Activated T-helper 9 cell treated with anti-CD3 and anti-CD28 coated beads, Interleukin-2, amount 50 U/mL, for 16 hours (primary cell): ENCODE data around the gene NQO1.

Experiments used
- DNase-seq: peaks from one replicate; pipeline ENCODE4 v3.0.0-alpha.2; 2020; ENCODE audit warnings: low read depth

The NQO1 gene

DNA sequence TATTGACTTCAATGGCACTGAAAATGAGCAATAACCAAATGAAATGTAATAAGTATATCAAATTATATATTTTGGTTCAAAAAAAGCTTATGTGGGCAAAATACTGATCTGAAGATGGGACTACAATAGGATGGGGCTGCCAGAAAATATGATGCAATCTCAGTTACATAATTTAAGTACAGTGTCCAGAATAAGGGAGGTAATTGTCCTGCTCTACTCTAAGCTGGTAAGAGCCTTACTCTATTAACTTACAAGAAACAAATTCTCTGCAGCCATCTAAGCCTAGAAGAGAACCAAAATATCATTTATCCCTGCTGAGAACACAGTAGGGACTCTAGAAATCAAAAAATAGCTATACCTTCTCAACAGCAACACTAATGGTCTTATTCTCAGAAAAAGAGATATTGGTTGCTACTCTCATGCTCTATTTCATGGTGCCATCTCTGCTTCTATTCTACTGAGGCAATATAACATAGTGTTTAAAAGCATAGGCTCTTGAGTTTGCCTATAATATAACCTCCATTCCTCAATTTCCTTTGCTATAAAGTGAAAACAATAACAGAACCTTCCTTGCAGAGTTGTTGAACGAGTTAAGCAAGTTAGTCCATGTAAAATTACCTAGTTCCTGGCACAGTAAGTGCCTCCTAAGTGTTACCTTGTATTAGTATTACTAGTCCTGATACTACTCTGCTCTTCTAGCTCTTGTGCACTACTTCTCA lies 19.9 kb downstream of the NQO1 start:
- DNase-seq, result no peak

DNA sequence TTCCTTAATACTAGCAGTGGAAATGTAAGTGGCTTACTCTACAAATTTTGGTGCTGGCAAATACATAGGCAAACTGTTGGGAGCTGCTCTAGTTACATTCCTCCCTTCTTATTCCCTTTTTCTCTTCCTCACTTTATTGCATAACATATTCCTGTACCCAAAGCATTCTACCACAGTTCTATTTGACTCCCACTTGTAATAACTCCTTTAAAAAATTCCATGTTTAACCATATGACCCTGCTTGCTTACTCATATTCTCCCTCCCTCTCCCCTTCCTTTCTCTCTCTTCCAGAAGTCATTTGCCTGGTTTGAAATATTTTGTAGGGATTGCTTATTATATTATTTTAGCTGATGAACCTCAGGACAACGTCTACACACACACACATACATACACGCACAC lies 22.7 kb downstream of the NQO1 start:
- DNase-seq, result no peak

DNA sequence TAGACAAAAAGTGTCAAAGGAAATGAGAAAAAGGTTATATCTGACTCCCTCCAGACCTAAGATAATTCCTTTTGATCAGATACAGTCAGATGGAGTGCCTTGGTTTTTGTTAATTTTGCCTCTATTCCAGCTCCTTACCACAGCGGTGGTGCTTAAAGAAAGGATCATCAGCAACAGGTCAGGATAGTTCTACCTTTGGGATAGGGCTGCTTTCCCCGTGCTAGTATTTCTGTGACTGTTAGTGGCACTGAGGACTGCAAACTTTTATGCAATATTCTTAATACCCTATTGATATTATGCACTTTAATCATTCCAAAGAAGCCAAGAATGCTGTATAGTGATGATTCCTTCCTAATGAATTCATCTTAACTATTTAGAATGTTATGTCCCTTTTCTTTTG lies 24.5 kb downstream of the NQO1 start:
- no peak for DNase-seq

DNA sequence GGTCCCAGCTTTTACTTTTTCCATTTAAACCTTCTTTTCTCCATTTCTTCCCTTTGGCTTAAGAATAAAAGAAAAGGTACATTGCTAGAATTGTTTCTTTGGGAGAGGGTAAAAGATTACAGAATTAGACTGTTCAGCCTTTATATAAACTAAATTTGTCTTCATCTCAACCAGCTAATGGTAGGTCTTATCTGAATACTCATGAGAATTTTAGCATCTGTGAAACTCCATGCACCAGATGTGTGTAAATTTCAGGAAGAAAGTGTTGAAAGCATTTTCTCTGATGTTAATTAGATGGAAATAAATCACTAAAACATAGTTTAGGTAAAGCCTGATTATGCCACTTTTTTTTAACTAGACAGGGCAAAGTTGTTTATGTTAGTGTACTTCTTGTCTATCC lies 24.9 kb downstream of the NQO1 start:
- no peak for DNase-seq

DNA sequence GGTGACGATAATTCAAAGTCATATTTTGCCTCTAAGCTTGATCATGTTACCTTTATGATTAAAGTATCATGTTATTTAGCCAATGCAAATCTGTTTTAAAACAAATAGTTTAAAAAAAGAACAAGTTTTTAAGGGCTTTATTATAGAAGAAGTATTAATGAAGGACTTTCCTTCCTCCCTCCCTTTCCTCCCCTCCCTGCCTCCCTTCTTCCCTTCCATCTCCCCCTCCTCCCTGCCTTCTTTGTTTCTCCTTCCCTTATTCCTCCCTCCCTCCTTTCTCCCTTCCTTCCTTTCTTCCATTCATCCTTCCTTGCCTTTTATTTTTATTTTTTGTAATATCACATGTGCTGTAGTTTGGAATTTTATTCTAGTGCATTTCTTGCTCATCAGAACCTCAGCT lies 26.4 kb downstream of the NQO1 start:
- DNase-seq, result no peak

DNA sequence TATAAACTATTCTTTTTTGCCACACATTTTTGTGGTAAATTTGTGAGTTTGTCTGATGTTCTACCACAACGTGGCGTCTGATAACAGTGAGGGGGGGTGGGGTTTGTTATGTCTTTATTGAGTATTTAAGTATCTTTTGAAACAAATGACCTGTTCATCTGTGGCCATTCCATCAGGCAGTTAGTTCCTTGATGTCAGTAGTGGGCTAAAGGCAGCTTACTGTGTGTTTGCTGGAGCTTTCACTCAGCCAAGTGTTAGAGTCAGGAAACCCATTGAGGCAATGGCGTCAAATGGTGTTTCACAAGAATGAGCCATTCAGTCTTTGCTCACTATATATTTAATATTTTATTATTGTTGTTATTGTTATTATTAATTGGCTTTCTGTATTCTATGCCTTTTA lies 28.0 kb downstream of the NQO1 start:
- DNase-seq, result no peak

DNA sequence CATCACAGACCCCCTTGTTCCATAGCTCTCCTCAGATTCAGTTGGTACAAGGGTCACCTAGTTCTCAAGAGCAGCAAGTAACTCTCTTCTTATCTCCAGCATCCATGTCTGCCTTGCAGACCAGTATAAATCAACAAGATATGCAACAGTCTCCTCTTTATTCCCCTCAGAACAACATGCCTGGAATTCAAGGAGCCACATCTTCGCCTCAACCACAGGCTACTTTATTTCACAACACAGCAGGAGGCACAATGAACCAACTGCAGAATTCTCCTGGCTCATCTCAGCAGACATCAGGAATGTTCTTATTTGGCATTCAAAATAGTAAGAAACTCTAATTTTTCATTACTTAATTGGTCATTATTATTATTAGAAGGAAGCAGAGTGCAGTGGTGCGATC lies 32.4 kb downstream of the NQO1 start:
- no peak for DNase-seq

DNA sequence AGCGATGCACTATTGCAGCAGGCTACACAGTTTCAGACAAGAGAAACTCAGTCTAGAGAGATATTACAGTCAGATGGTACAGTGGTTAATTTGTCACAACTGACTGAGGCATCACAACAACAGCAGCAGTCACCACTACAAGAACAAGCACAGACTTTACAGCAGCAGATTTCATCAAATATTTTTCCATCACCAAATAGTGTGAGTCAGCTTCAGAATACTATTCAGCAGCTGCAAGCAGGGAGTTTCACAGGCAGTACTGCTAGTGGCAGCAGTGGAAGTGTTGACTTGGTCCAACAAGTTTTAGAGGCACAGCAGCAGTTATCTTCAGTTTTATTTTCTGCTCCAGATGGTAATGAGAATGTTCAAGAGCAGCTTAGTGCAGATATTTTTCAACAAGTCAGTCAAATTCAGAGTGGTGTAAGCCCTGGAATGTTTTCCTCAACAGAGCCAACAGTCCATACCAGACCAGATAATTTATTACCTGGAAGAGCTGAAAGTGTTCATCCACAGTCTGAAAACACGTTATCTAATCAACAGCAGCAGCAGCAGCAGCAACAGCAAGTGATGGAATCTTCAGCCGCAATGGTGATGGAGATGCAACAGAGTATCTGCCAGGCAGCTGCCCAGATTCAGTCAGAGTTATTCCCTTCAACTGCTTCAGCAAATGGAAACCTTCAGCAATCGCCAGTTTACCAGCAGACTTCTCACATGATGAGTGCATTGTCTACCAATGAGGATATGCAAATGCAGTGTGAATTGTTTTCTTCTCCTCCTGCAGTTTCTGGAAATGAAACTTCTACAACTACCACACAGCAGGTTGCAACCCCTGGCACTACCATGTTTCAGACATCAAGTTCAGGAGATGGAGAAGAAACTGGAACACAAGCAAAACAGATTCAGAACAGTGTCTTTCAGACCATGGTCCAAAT lies 34.1 kb downstream of the NQO1 start:
- no peak for DNase-seq

DNA sequence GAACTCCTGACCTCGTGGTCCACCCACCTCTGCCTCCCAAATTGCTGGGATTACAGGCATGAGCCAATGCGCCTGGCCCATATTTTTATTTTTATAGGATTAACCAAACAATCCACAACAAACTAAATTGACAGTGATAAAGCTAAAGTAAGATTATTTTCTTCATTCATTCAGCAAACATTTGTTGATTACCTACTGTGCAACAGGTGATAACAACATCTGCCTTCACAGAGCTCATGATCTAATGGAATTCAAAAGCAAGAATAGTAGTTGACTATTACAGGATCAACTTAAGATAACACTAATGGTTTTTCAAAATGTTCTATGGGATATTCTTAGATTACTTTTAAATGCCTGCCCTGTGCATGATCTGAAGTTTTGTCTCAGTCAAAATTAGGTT lies 37.8 kb downstream of the NQO1 start:
- no peak for DNase-seq

DNA sequence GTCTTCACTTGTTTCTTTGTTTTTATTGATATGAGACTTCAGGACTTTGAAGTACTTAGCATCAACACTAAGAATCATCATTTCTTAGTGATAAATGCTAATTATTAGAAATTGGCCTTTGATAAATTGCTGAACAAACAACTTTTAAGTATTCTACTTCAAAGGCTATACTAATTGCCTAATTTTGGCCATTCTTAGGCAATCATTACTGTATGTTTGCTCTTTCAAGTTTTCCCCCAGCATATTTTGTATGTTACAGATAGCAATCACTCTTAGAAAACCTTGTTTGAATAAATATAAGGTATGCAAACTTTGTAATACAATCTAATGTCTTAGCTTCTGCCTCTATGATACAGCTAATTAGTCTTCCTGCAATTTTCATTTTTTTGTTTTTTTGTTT lies 46.0 kb downstream of the NQO1 start:
- DNase-seq, result no peak

DNA sequence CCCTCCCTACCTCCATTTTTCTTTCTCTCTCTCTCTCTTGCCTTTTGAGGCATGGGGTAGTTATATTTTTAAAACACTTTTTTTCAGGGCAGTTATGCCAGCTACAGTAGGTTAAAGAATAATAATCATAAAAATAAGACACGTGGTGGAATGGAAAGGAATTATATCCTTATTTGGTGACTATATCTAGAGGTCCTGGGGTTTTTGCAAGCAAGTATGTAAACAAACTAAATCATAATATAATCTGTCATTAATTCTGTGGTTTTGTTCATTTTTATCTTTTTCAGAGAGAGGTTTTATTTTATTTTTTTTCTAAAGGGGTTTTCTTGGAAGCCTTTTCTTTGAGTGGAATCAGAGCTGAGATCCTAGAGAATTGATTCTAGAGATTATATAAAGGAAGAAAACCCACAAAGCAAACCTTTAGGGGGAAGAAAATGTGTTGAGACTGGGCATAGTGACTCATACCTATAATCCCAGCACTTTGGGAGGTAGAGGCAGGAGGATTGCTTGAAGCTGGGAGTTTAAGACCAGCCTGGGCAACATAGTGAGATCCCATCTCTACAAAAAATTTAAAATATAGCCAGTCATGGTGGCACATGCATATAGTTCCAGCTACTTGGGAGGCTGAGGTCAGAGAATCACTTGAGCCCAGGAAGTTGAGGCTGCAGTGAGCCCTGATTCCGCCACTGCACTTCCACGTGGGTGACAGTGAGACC lies 53.2 kb downstream of the NQO1 start:
- DNase-seq, result no peak

DNA sequence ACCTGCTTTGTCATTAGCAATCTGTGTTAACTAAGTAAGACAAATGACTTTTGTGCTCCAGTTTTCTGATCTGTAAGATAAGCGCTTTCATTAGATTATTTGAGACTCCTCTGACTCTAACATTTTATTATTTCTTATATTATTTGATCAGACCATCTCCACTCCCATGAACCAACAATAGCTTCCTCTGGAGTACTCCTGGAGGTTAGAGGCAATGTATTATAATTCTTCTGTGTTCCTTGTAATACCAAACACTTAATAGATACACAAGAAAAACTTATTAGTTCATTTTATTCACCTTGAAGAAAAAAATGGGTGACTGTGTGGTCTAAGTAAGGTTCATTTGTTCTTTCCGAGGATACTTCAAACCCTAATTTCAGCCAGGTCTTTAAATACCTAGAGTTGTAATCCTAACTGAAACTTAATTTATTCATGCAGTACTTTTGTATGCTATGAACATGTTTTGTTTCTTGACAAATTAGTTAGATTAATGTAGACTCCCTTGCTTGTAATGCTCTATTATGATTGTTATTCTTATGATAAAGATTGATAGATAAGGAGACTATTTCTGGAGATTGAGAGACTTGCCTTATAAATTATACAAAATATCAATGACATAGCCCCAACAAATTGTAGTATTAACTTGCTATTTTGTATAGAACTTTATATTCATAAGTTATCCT lies 53.9 kb downstream of the NQO1 start:
- no peak for DNase-seq

DNA sequence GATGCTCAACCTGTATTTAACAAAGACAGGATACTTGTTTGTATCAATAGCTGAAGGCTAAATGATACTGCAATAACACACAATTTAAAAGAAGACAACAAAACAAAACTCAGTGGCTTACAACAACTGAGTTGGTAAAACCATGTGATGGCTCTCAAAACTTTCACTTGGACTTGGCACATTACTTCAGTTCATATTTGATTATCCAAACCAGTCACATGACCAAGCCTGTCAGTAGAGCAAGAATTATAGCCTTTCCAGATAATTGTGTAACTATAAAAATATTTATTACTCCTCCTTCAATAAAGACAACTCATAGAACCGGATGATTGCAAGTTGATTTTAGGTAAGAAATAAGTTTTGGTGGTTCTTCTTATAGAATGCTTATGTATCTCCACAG lies 56.8 kb downstream of the NQO1 start:
- DNase-seq, result no peak

DNA sequence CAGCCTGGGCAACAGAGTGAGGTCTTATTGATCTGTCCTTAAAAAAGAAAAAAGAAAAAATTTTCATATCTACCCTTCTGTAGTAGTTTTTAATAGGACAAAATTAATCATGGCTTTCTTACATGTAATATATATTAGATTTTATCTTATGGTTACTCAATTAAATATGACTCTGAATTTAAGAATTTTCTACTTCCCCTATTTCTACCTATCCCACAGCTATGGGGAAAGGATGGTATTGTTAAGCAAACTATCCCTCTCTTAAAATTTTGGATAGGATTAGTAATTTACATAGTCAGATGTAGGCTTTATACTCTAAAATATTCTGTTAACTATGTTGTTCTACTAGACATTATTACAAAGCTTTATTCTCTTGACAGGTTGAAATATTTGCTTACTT lies 62.5 kb downstream of the NQO1 start:
- no peak for DNase-seq

DNA sequence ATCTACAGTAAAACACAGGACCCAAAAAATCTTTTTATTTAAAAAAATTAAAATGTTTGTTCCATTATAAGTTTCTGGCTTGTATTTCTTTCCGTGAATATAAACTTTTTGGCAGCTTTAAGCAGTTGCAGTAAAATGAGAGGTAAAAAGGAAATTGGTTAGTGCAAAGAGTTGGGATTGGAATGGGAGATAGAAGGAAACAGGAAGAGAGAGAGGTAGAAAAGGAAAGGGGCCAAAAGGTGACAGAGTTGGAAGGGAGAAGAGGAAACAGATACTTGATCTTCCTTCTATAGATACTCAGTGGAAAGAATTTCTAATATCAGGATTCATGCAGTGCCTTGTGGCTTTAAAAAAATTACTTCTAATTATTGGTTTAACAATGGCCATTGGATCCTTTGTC lies 63.5 kb downstream of the NQO1 start:
- DNase-seq, result no peak

DNA sequence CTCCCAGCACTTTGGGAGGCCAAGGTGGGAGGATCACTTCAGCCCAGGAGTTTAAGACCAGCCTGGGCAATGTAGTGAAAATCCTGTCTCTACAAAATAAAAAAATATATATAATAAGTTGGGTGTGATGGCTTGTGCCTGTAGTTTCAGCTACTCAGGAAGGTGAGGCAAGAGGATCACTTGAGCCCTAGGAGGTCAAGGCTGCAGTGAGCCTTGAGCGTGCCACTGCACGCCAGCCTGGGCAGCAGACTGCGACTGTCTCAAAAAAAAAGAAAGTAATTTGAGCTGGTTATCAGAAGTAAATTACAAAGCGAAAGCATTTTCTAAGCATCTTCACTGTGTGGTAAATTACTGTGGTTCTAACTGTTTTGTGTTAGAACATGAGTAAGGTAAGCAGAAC lies 66.2 kb downstream of the NQO1 start:
- DNase-seq, result no peak
